ENCODE measurements around the gene FAF1. TPM values are rescaled to one million over a fixed set of nuclear protein-coding genes. Genes with fewer than 3 reads are reported as not detected.
A peak's percentile ranks its signal among the peaks of the same experiment; 100 is the strongest.

FAF1 gene
- total RNA-seq, 1 experiment from 2014 or later, result 78.7 TPM

- no peak for TF ChIP-seq CTCF (IDR thresholded peaks at IDR 0.05; ENCODE audit: insufficient read depth in 1 of 2, low read depth in 1 of 2, low read length in 1 of 2, severe bottlenecking in 1 of 2, unreplicated experiment in 1 of 2)
- ChIA-PET CTCF (interaction anchor here (0.6 to 1.8 kb wide), 3 partner anchors 9 to 267 kb away, joined by 3 to 9 read pairs (median 5); partner anchors contain the start of gene RNF11), POLR2A (interaction anchor here (1.1 kb wide), 1 partner anchor 9 kb away, joined by 3 read pairs; the partner anchor contains the start of gene FAF1)
- Mint-ChIP-seq H3K27me3 (ENCODE audit: insufficient read depth, unreplicated experiment) (peaks cover 2% of the 10 kb centered on the region), H3K36me3 (ENCODE audit: insufficient read depth, unreplicated experiment) (no peaks in the 10 kb centered on the region), H3K4me1 (ENCODE audit: low read depth, unreplicated experiment) (no peaks in the 10 kb centered on the region), H3K4me3 (ENCODE audit: unreplicated experiment) (peak overlapping the region; percentile 81), H3K27ac (ENCODE audit: unreplicated experiment) (no peak overlapping the region), H3K9me3 (ENCODE audit: unreplicated experiment) (no peaks in the 10 kb centered on the region)
- TSS peak; percentile 64 for BruUV-seq (replicated peaks)
- Histone ChIP-seq H3K36me3 (ENCODE audit: control insufficient read depth, insufficient read depth, low read length) (no peaks in the 10 kb centered on the region), H3K4me3 (ENCODE audit: low read depth, low read length) (peak overlapping the region; percentile 79), H3K9me3 (no peaks in the 10 kb centered on the region), H3K27me3 (replicated peaks; ENCODE audit: control insufficient read depth, insufficient read depth, low read length) (no peaks in the 10 kb centered on the region), H3K4me1 (no peaks in the 10 kb centered on the region)
- DNase-seq, result peak in 1 of 2 experiments; percentile 39
- intact Hi-C loops (cut with micrococcal nuclease; ENCODE audit: unreplicated experiment), result loop anchor here (1.0 to 10.0 kb wide), 4 partner anchors 9 to 194 kb away; partner anchors contain the start of gene FAF1
Measured at GRCh38 chr1:50968821-50969610, 8.9 kb upstream of the FAF1 start.

- no TSS peak for BruUV-seq (replicated peaks)
- Mint-ChIP-seq H3K36me3 (ENCODE audit: insufficient read depth, unreplicated experiment) (no peaks in the 10 kb centered on the region), H3K27me3 (ENCODE audit: insufficient read depth, unreplicated experiment) (no peaks in the 10 kb centered on the region), H3K4me3 (ENCODE audit: unreplicated experiment) (peak overlapping the region; percentile 81), H3K9me3 (ENCODE audit: unreplicated experiment) (no peaks in the 10 kb centered on the region), H3K4me1 (ENCODE audit: low read depth, unreplicated experiment) (no peaks in the 10 kb centered on the region), H3K27ac (ENCODE audit: unreplicated experiment) (no peak overlapping the region)
- Histone ChIP-seq H3K36me3 (ENCODE audit: control insufficient read depth, insufficient read depth, low read length) (no peaks in the 10 kb centered on the region), H3K4me1 (no peaks in the 10 kb centered on the region), H3K4me3 (ENCODE audit: low read depth, low read length) (peak overlapping the region; percentile 79), H3K27me3 (replicated peaks; ENCODE audit: control insufficient read depth, insufficient read depth, low read length) (no peaks in the 10 kb centered on the region), H3K9me3 (no peaks in the 10 kb centered on the region)
- ChIA-PET CTCF (interaction anchor here (0.6 to 1.8 kb wide), 2 partner anchors 39 to 267 kb away, joined by 3 to 9 read pairs; partner anchors contain the start of gene RNF11), POLR2A (interaction anchor here (0.6 kb wide), 1 partner anchor 95 kb away, joined by 8 read pairs; no protein-coding TSS in a partner anchor)
- peak; percentile 87 to 88 for DNase-seq
- peak; percentile 2 to 22 for TF ChIP-seq CTCF (IDR thresholded peaks at IDR 0.05; ENCODE audit: insufficient read depth in 1 of 2, low read depth in 1 of 2, low read length in 1 of 2, severe bottlenecking in 1 of 2, unreplicated experiment in 1 of 2)
- intact Hi-C loops (cut with micrococcal nuclease; ENCODE audit: unreplicated experiment), result loop anchor here (1.0 to 10.0 kb wide), 4 partner anchors 8 to 193 kb away; partner anchors contain the start of gene FAF1
Measured at GRCh38 chr1:50968158-50968820, 8.2 kb upstream of the FAF1 start.
